Measurements from ENCODE around the gene CDH19.

DNA sequence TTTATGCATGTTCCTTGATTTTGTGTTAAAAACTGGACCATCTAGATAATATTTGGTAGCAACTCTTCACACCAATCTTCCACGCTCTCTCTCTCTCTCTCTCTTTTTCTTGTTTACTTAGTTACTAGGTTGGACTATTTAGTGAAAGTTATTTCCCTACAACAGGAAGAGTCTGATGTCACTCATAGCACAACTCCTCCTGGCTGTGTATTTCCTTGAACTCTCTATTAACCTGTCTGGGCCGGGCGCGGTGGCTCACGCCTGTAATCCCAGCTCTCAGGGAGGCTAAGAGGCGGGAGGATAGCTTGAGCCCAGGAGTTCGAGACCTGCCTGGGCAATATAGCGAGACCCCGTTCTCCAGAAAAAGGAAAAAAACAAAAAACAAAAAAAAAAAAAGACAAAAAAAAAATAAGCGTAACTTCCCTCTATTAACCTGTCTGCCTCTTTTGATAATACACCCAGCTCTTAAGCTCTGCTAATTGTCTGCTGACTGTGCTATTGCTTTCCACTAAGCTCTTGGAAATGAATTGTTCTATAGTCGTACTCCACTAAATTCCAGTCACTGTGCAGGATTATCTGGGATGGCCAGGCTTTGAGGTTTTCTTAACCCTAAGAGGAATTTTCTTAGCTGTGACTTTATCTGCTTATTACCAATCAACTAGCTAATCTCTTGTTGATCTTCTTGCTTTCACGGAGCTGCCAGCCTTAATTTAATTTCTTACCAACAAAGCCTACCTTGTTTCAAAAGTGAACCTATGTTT, 18.1 kb upstream of the CDH19 start:
- TF ChIP-seq CTCF (conservative IDR thresholded peaks at IDR 0.05; ENCODE audit: low read depth, low read length), result no peak
- TF ChIP-seq EZH2 (IDR thresholded peaks at IDR 0.05; ENCODE audit: borderline replicate concordance, low read depth, low read length, poor library complexity, severe bottlenecking), result no peak
